GM23338 (cell line): ENCODE data around the gene BMP8A.
"Not testable (repeated sequence)": the region's sequence is repeated elsewhere in the genome, so short reads cannot be mapped to it uniquely, and the experiment has no call there.

Experiments used
- CREB1 ChIP-seq: fragments of 250-450 bp; sonication (Bioruptor Pico); IDR thresholded peaks from 2 replicates; pipeline ENCODE4 v1.5.0; 2020; ENCODE audit warnings: low read depth, mild to moderate bottlenecking, moderate library complexity
- EZH2 ChIP-seq: fragments of 200-600 bp; sonication (generic); IDR thresholded peaks from one replicate; pipeline ENCODE4 v1.8.0; 2017; ENCODE audit warnings: antibody characterized with exemption, mild to moderate bottlenecking, low read depth; ENCODE audit not compliant: unreplicated experiment
- EZH2phosphoT487 ChIP-seq: fragments of 200-600 bp; sonication (generic); IDR thresholded peaks from one replicate; pipeline ENCODE4 v1.8.1; 2018; ENCODE audit warnings: antibody characterized with exemption; ENCODE audit not compliant: unreplicated experiment
- JUNB ChIP-seq: IDR thresholded peaks from one replicate; pipeline ENCODE4 v1.6.1; 2016; ENCODE audit warnings: antibody characterized with exemption; ENCODE audit not compliant: unreplicated experiment
- NANOG ChIP-seq: IDR thresholded peaks from 2 replicates; pipeline ENCODE4 v1.6.1; 2016; ENCODE audit warnings: antibody characterized with exemption, borderline replicate concordance
- POLR2AphosphoS5 ChIP-seq: IDR thresholded peaks from 2 replicates; pipeline ENCODE4 v1.6.1; 2016; ENCODE audit warnings: antibody characterized with exemption, low read depth
- ZNF331 ChIP-seq: fragments of 250-450 bp; sonication (Bioruptor Pico); IDR thresholded peaks from 2 replicates; pipeline ENCODE4 v1.5.0; 2020; ENCODE audit warnings: low read depth, mild to moderate bottlenecking, moderate library complexity
- TF ChIP-seq, protein P1 (sequence below), 2 experiments: fragments of 200-600 bp in 1 of 2; sonication (generic) in 1 of 2; conservative IDR thresholded peaks; 2 replicates each; pipeline versions ENCODE4 v1.5.1 to v1.6.1; 2016 to 2017; ENCODE audit warnings: antibody characterized with exemption in 2 of 2, low read depth in 2 of 2, mild to moderate bottlenecking in 2 of 2, moderate library complexity in 1 of 2
- TF ChIP-seq, protein P2 (sequence below): IDR thresholded peaks from 2 replicates; pipeline ENCODE4 v1.6.1; 2016; ENCODE audit warnings: antibody characterized with exemption

DNA sequence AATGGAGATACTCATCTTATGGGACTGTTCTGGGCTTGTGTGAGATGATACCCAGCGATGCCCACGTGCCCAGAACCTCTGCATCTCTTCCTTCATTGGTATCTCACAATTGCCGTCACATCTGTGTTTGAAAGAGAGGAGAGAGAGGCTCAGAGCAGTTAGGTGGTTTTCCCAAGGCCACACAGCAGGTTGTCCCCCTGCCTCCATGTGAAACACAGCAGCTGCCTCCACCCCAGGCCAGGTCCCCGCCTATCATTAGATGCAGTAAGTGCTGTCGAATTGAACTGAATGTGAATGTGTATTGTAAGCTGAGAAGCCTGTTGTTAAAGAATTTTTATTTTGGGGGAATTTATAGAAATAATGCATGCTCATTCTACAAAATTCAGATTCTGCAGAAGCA is 5.1 kb downstream of the BMP8A start:
- not testable (repeated sequence) for TF ChIP-seq EZH2; CREB1 (CRISPR knock-in tag); POLR2AphosphoS5; NANOG; EZH2phosphoT487; JUNB; ZNF331 (CRISPR knock-in tag)
- TF ChIP-seq, protein P1, sequence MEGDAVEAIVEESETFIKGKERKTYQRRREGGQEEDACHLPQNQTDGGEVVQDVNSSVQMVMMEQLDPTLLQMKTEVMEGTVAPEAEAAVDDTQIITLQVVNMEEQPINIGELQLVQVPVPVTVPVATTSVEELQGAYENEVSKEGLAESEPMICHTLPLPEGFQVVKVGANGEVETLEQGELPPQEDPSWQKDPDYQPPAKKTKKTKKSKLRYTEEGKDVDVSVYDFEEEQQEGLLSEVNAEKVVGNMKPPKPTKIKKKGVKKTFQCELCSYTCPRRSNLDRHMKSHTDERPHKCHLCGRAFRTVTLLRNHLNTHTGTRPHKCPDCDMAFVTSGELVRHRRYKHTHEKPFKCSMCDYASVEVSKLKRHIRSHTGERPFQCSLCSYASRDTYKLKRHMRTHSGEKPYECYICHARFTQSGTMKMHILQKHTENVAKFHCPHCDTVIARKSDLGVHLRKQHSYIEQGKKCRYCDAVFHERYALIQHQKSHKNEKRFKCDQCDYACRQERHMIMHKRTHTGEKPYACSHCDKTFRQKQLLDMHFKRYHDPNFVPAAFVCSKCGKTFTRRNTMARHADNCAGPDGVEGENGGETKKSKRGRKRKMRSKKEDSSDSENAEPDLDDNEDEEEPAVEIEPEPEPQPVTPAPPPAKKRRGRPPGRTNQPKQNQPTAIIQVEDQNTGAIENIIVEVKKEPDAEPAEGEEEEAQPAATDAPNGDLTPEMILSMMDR (conservative IDR thresholded peaks at IDR 0.05; ENCODE audit: low read depth in 2 of 2), result not testable (repeated sequence)
- TF ChIP-seq, protein P2, sequence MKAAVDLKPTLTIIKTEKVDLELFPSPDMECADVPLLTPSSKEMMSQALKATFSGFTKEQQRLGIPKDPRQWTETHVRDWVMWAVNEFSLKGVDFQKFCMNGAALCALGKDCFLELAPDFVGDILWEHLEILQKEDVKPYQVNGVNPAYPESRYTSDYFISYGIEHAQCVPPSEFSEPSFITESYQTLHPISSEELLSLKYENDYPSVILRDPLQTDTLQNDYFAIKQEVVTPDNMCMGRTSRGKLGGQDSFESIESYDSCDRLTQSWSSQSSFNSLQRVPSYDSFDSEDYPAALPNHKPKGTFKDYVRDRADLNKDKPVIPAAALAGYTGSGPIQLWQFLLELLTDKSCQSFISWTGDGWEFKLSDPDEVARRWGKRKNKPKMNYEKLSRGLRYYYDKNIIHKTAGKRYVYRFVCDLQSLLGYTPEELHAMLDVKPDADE, result not testable (repeated sequence)
